Erythroblast (primary cell): ENCODE results near the gene TMEM108.

Experiments used
- GATA1 ChIP-seq: IDR thresholded peaks from 2 replicates; pipeline ENCODE4 v1.6.1; 2011; ENCODE audit warnings: low read depth, mild to moderate bottlenecking, control low read depth, low read length, moderate library complexity
- POLR2A ChIP-seq: IDR thresholded peaks from 2 replicates; pipeline ENCODE4 v1.6.1; 2011; ENCODE audit warnings: mild to moderate bottlenecking, low read length

- TF ChIP-seq POLR2A, result no peak
- TF ChIP-seq GATA1, result no peak
These were observed 662 bp downstream of the TMEM108 start for GRCh38 chr3:133038731-133039375.
